Astrocyte of the cerebellum (primary cell): ENCODE results near the gene CDH26.
A peak's percentile ranks its signal among the peaks of the same experiment; 100 is the strongest.

Experiments
- DNase-seq: peaks from one replicate; pipeline ENCODE4 v3.0.0-alpha.2; 2011; ENCODE audit warnings: low read depth
- H3K4me3 ChIP-seq: 2 replicates; pipeline ENCODE4 v1.5.1; 2011; ENCODE audit warnings: mild to moderate bottlenecking, low read depth, low read length, moderate library complexity
- in situ Hi-C: cut with HindIII; loops from 2 replicates; pipeline ENCODE4 v1.10.0; 2017; ENCODE audit warnings: low sequenced_read_pairs
- TF ChIP-seq, protein P1 (sequence below): IDR thresholded peaks from 2 replicates; pipeline ENCODE4 v1.5.1; 2012; ENCODE audit warnings: low read length, low read depth, moderate library complexity, mild to moderate bottlenecking; ENCODE audit errors: missing control alignments

Gene CDH26

GRCh38 chr20:59936409-59936808 lies 21.8 kb upstream of the CDH26 start:
- in situ Hi-C loops: no loop called here
- DNase-seq: no peak
- TF ChIP-seq, protein P1, sequence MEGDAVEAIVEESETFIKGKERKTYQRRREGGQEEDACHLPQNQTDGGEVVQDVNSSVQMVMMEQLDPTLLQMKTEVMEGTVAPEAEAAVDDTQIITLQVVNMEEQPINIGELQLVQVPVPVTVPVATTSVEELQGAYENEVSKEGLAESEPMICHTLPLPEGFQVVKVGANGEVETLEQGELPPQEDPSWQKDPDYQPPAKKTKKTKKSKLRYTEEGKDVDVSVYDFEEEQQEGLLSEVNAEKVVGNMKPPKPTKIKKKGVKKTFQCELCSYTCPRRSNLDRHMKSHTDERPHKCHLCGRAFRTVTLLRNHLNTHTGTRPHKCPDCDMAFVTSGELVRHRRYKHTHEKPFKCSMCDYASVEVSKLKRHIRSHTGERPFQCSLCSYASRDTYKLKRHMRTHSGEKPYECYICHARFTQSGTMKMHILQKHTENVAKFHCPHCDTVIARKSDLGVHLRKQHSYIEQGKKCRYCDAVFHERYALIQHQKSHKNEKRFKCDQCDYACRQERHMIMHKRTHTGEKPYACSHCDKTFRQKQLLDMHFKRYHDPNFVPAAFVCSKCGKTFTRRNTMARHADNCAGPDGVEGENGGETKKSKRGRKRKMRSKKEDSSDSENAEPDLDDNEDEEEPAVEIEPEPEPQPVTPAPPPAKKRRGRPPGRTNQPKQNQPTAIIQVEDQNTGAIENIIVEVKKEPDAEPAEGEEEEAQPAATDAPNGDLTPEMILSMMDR: no peak
- H3K4me3 ChIP-seq: no peak overlapping the region

- no peak overlapping the region for H3K4me3 ChIP-seq
- no peak for DNase-seq
- in situ Hi-C loops: no loop called here
- TF ChIP-seq, protein P1: no peak
These were observed 21.1 kb upstream of the CDH26 start for GRCh38 chr20:59937150-59937549.

GRCh38 chr20:59938221-59938620 lies 20.0 kb upstream of the CDH26 start:
- in situ Hi-C loops: no loop called here
- H3K4me3 ChIP-seq: no peak overlapping the region
- TF ChIP-seq, protein P1: no peak
- DNase-seq: no peak

- no peak for DNase-seq
- H3K4me3 ChIP-seq: no peak overlapping the region
- in situ Hi-C loops: no loop called here
- TF ChIP-seq, protein P1: no peak
These were observed 19.5 kb upstream of the CDH26 start for GRCh38 chr20:59938696-59939051.

DNA sequence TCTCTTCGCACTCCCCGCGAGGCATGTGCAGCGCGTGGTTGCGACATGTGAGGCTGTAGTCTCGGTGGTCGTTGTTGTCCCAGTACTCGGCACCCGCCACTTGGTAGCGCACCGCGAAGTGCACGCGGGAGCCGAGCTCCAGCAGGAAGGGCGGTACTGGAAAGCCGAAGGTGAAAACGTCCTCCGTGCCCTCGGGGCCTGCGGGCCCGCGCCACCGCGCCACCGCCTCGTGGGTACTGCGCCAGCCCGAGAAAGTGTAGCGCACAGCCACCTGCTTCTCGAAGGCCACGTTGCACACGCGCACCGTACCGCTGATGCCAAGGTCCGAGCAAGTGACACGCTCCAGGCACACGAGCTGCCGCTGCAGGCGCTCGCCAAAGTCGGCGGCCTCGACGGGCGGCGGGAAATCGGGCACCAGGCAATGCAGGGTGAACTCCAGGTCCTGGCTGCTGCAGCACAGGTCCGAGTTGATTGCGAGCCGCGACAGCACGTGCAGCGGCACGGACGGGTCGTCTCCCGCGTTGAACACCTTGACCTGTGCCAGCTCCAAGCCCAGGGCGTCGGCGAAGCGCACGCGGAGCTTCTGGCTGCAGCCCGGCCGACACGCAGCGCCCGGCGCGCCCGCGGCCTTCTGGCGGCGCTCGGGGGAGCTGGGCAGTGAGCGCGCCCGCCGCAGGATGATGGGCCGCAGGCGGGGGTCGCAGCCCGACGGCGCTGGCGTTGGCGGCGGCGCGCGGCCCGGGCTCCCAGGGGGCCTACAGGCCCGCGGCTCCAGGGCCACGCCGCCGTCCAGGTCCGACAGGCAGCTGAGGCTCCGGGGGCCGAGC lies 19.0 kb upstream of the CDH26 start:
- in situ Hi-C loops: no loop called here
- H3K4me3 ChIP-seq: peak overlapping the region; percentile 71
- no peak for DNase-seq
- TF ChIP-seq, protein P1: no peak

GRCh38 chr20:59939879-59940128 lies 18.4 kb upstream of the CDH26 start:
- in situ Hi-C loops: no loop called here
- TF ChIP-seq, protein P1: no peak
- H3K4me3 ChIP-seq: peak overlapping the region; percentile 71
- DNase-seq: no peak
